ENCODE measurements around the gene XYLT1.
"Not testable (repeated sequence)": the region's sequence is repeated elsewhere in the genome, so short reads cannot be mapped to it uniquely, and the experiment has no call there.

Gene XYLT1

GRCh38 chr16:17328932-17329331 lies 141.8 kb downstream of the XYLT1 start:
- DNase-seq, result no peak

- peak; percentile 67 for DNase-seq
Observed at GRCh38 chr16:17327664-17328335, 143.0 kb downstream of the XYLT1 start.

- no peak for DNase-seq
Observed at GRCh38 chr16:17325476-17326143, 145.2 kb downstream of the XYLT1 start.

- DNase-seq, result no peak
Observed at GRCh38 chr16:17324451-17324850, 146.3 kb downstream of the XYLT1 start.

GRCh38 chr16:17323171-17323570 lies 147.6 kb downstream of the XYLT1 start:
- no peak for DNase-seq

- DNase-seq, result no peak
Observed at GRCh38 chr16:17321824-17322223, 148.9 kb downstream of the XYLT1 start.

GRCh38 chr16:17320009-17320408 lies 150.8 kb downstream of the XYLT1 start:
- DNase-seq, result no peak

GRCh38 chr16:17318238-17318637 lies 152.5 kb downstream of the XYLT1 start:
- DNase-seq, result peak; percentile 10

- no peak for DNase-seq
Observed at GRCh38 chr16:17316005-17316404, 154.8 kb downstream of the XYLT1 start.

GRCh38 chr16:17313793-17314547 lies 156.8 kb downstream of the XYLT1 start:
- DNase-seq, result no peak

- no peak for DNase-seq
Observed at GRCh38 chr16:17313085-17313611, 157.6 kb downstream of the XYLT1 start.

- peak; percentile 1 for DNase-seq
Observed at GRCh38 chr16:17312094-17312710, 158.6 kb downstream of the XYLT1 start.

- no peak for DNase-seq
Observed at GRCh38 chr16:17311333-17312093, 159.2 kb downstream of the XYLT1 start.

GRCh38 chr16:17309510-17309909 lies 161.2 kb downstream of the XYLT1 start:
- no peak for DNase-seq

- DNase-seq, result no peak
Observed at GRCh38 chr16:17308186-17308585, 162.6 kb downstream of the XYLT1 start.

GRCh38 chr16:17307504-17307903 lies 163.3 kb downstream of the XYLT1 start:
- DNase-seq, result no peak

- no peak for DNase-seq
Observed at GRCh38 chr16:17306745-17307144, 164.0 kb downstream of the XYLT1 start.

- not testable (repeated sequence) for DNase-seq
Observed at GRCh38 chr16:17306211-17306610, 164.5 kb downstream of the XYLT1 start.

- DNase-seq, result no peak
Observed at GRCh38 chr16:17305694-17306093, 165.1 kb downstream of the XYLT1 start.

- DNase-seq, result no peak
Observed at GRCh38 chr16:17304491-17305119, 166.2 kb downstream of the XYLT1 start.

GRCh38 chr16:17304106-17304490 lies 166.7 kb downstream of the XYLT1 start:
- DNase-seq, result no peak

- DNase-seq, result no peak
Observed at GRCh38 chr16:17303101-17303500, 167.7 kb downstream of the XYLT1 start.
